Ramos (cell line): ENCODE data around the gene PLD3.

ENCODE experiments used
- in situ Hi-C: fragments of 300-500 bp; cut with MboI; formaldehyde crosslinking; loops from one replicate; pipeline ENCODE4 v1.14.3; 2022; ENCODE audit warnings: low sequenced_read_pairs; ENCODE audit not compliant: unreplicated experiment

The PLD3 gene

GRCh38 chr19:40410030-40410389, 61.5 kb downstream of the PLD3 start:
- in situ Hi-C loops: no loop called here

- in situ Hi-C loops: no loop called here
These were observed 62.8 kb downstream of the PLD3 start for GRCh38 chr19:40411125-40411842.

GRCh38 chr19:40411958-40412499, 63.5 kb downstream of the PLD3 start:
- in situ Hi-C loops: no loop called here

DNA sequence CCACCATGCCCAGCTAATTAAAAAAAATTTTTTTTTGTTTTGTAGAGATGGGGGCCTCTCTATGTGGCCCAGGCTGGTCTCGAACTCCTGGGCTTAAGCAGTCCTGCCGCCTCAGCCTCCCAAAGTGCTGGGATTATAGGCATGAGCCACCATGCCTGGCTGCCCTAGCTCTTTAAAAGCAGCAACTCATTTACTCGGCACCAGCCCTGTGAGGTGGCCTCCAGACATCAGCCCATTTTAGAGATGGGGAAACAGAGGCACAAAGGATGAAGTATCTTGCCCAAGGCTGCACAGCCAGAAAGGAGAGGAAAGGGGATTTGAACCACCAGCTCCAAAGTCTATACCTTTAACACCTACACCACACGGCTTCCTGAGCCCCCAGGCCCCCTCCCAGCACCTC, 64.4 kb downstream of the PLD3 start:
- in situ Hi-C loops: no loop called here

GRCh38 chr19:40413291-40413845, 64.9 kb downstream of the PLD3 start, which contains the start of gene PRX:
Gene PRX (minus strand): TSS chr19:40413378. CDS start chr19:40407932, 5,446 bp downstream.
- in situ Hi-C loops: no loop called here

DNA sequence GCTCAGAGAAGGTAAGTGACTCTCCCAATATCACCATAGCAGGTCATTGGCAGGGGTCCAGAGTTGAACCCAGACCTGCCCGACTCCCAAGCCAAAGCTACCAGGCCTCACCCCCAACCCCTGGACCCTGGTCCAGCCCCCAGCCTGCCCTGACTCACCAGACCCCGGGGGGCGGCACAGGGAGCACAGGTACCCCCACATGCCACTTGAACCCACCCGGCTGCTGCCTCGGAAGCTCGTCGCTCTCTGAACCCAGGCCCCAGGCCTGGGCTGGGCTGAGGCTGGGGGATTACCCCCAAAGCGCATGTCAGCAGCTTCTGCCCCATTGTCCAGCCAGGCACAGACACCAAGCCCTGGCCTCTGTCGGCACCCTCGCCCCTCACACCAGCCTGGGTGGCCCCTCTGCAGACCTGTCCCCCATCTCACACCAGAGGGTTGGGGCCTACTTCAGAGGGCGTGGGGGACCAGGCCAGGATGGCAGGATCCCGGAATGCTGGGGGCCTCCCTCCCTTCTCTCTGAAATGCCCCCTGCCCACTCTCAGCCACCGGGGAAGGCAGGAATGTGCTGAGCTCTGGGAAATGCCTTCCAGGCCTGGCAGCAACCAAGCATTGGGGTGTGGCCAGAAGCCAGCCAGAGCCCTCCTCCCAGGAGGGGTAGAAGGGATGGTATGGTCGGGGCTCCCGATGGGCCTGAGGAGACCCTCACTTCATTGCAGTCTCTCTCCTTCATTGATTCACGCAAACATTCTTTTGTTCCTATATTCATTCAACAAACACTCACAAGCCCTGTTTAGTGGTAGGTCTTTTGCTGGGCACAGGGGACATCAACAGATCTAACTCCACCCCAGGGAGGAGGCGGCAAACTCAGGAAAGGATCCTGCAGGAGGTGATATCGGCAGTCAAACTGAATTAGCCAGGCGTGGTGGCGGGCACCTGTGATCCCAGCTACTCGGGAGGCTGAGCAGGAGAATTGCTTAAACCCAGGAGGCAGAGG, 66.3 kb downstream of the PLD3 start:
- in situ Hi-C loops: no loop called here

- in situ Hi-C loops: no loop called here
These were observed 67.3 kb downstream of the PLD3 start for GRCh38 chr19:40415768-40416167.

DNA sequence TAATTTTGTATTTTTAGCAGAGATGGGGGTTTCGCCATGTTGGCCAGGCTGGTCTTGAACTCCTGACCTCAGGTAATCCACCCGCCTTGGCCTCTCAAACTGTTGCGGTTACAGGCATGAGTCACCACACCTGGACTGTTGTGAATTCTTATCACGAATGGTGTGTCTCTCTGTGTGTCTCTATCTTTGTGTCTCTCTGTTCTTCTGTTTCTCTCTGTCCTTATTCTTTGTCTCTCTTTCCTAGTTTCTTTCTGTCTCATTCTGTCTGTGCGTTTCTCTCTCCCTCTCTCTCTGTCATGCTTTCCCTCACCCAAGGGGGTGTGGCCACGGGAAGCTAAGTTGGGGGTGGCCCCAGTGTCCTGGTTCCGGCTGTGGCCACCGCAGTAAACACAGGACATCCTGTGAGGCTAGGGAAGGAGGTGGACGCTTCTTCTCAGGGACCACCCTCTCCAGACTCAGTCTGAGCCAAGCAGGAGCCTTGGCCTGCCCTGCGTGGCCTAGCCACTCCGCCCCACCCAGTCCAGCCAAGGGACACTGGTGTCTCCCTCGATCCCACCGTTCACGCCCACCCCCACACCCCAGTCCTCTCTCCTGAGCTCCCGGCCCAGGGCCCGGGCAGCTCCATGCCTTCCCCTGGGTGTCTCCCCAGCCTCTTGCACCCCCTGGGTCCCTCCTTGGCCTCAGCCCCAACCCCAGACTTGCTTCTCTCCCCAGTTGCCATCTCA, 68.6 kb downstream of the PLD3 start:
- in situ Hi-C loops: no loop called here

- in situ Hi-C loops: no loop called here
These were observed 69.1 kb downstream of the PLD3 start for GRCh38 chr19:40417643-40417981.

DNA sequence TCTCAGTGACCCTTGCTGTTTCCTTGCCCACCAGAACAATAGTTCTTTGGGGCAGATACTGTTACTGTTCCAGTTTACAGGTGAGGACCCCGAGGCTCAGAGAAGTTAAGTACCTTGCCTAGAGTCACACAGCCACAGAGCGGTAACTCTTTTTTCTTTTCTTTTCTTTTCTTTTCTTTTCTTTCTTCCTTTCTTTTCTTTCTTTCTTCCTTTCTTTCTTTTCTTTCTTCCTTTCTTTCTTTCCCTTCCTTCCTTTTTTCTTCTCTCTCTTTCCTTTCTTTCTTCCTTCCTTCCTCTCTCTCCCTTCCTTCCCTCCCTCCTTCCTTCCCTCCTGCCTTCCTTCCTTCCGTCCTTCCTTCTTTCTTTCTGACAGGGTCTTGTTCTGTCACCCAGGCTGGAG, 69.5 kb downstream of the PLD3 start:
- in situ Hi-C loops: no loop called here

DNA sequence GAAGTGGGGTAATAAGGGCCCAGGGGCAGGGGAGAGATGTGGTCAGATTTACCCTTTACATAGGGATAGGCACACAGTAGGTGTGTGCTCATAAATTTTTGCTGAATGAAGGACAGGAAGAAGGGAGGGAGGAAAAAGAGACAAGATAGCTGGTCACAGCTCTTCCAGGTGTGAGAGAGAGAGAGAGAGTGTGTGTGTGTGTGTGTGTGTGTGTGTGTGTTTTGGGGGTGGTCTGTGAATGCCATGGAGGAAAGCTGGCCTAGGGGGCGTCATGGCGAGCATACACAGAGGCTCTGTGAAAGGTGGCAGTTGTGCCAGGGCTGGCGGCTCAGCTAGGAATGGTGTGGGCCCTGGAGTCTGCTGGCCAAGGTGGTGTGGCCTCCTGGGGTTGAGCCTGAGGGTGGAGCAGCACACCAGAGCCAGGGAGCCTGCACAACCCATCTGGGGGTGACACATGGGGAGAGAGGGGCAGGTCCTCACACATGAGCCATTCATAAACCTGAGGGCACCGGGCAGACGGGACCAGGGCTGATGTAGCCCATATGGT, 70.6 kb downstream of the PLD3 start:
- in situ Hi-C loops: no loop called here

- in situ Hi-C loops: no loop called here
These were observed 71.3 kb downstream of the PLD3 start for GRCh38 chr19:40419780-40420179.

- in situ Hi-C loops: no loop called here
These were observed 71.9 kb downstream of the PLD3 start for GRCh38 chr19:40420451-40420765.

GRCh38 chr19:40420766-40421765, 72.6 kb downstream of the PLD3 start:
- in situ Hi-C loops: no loop called here

DNA sequence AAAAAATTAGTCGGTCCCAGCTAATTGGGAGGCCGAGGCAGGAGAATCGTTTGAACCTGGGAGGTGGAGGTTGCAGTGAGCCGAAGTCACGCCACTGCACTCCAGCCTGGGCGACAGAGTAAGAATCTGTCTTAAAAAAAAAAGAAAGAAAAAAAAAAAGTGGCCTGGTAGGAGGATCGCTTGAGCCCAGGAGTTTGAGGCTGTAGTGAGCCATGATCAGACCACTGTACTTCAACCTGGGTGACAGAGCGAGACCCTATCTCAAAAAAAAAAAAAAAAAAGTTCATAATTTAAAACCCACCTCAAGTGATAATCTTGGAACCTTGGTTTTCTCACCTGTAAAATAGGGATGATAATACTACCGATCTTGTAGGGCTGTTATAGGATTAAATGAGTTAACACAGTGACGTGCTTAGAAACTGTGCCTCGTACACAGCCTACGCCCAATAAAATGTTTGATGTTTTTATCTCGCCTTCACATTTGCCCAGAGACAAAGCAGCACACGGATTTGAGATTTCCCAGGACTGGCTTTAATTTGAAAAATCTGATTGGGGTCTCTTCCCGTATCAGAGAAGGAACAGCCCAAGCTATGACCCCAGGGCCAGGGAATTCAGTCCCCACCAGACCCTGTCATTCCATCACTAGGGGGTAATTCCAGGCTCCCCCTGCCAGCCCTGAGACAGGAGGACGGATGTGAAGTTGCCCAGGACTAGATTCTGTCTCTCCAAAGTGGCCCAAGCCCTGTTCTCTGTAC, 73.7 kb downstream of the PLD3 start:
- in situ Hi-C loops: no loop called here

GRCh38 chr19:40422748-40423566, 74.5 kb downstream of the PLD3 start:
- in situ Hi-C loops: no loop called here

GRCh38 chr19:40423938-40424337, 75.4 kb downstream of the PLD3 start:
- in situ Hi-C loops: no loop called here
